Renal cortex interstitium (tissue), 11 donors: ENCODE data around the gene SCYL1. TPM values are rescaled to one million over a fixed set of nuclear protein-coding genes. Genes with fewer than 3 reads are reported as not detected.

Source experiments
- DNase-seq, 11 donors: peaks; one replicate each; pipeline ENCODE4 v3.0.0-alpha.2; 2013; ENCODE audit warnings: low read depth in 9 of 11, low spot score in 4 of 11; ENCODE audit errors: extremely low read depth in 1 of 11
- polyA plus RNA-seq, 3 donors: library from polyadenylated mRNA; unstranded; fragments of 120-200 nt; gene quantifications; one replicate each; pipeline ENCODE4 v1.2.1, GENCODE V29; 2013; ENCODE audit not compliant: insufficient read length in 3 of 3

The SCYL1 gene
- polyA plus RNA-seq, 3 donors = 58.0 to 77.5 (median 74.1) TPM

- no peak for DNase-seq
These were observed 61.4 kb downstream of the SCYL1 start for GRCh38 chr11:65586247-65586630.

- no peak for DNase-seq
These were observed 61.8 kb downstream of the SCYL1 start for GRCh38 chr11:65586676-65587075.

Other genes with a start within 250 kb of the SCYL1 start
- 10 to 100 TPM in 2 of 3 donors, 1 to 10 TPM in 1; 8.8 to 12.7 (median 11.3) TPM for gene CDC42EP2, start 210.2 kb upstream of the SCYL1 start, polyA plus RNA-seq
- gene DPF2, start 191.2 kb upstream of the SCYL1 start, polyA plus RNA-seq = 10 to 100 TPM; 87.8 to 95.3 (median 90.7) TPM
- gene TIGD3, start 170.3 kb upstream of the SCYL1 start, polyA plus RNA-seq = under 1 TPM; 0.53 to 0.83 (median 0.56) TPM
- 1 to 10 TPM; 5.5 to 9.2 (median 6.3) TPM for gene SLC25A45, start 142.4 kb upstream of the SCYL1 start, polyA plus RNA-seq
- gene FRMD8, start 138.4 kb upstream of the SCYL1 start, polyA plus RNA-seq = 10 to 100 TPM; 15.7 to 22.2 (median 21.6) TPM
- gene NEAT1, start 102.3 kb upstream of the SCYL1 start, polyA plus RNA-seq = 100 to 1,000 TPM; 117 to 471 (median 268) TPM
- gene MALAT1, start 26.0 kb upstream of the SCYL1 start, polyA plus RNA-seq = 1,000 to 10,000 TPM in 1 of 3 donors, 100 to 1,000 TPM in 2; 717 to 1,341 (median 810) TPM
- 100 to 1,000 TPM in 2 of 3 donors, 10 to 100 TPM in 1; 93.7 to 181 (median 145) TPM for gene LTBP3, start 33.3 kb downstream of the SCYL1 start, polyA plus RNA-seq
- 10 to 100 TPM; 35.0 to 59.2 (median 54.7) TPM for gene ZNRD2, start 45.4 kb downstream of the SCYL1 start, polyA plus RNA-seq
- gene FAM89B, start 47.5 kb downstream of the SCYL1 start, polyA plus RNA-seq = 10 to 100 TPM; 18.0 to 26.2 (median 22.8) TPM
- gene EHBP1L1, start 51.0 kb downstream of the SCYL1 start, polyA plus RNA-seq = 10 to 100 TPM; 13.2 to 21.1 (median 13.4) TPM
- gene KCNK7, start 70.7 kb downstream of the SCYL1 start, polyA plus RNA-seq = under 1 TPM; 0.30 to 0.39 (median 0.33) TPM
- 10 to 100 TPM; 34.8 to 44.2 (median 41.8) TPM for gene MAP3K11, start 89.1 kb downstream of the SCYL1 start, polyA plus RNA-seq
- gene PCNX3, start 90.7 kb downstream of the SCYL1 start, polyA plus RNA-seq = 10 to 100 TPM; 24.0 to 37.4 (median 33.3) TPM
- 10 to 100 TPM; 26.2 to 31.8 (median 27.1) TPM for gene SIPA1, start 113.0 kb downstream of the SCYL1 start, polyA plus RNA-seq
- gene RELA, start 137.8 kb downstream of the SCYL1 start, polyA plus RNA-seq = 10 to 100 TPM; 49.5 to 61.3 (median 55.8) TPM
- 10 to 100 TPM; 66.1 to 73.8 (median 72.0) TPM for gene KAT5, start 187.2 kb downstream of the SCYL1 start, polyA plus RNA-seq
- 10 to 100 TPM; 36.1 to 53.4 (median 42.0) TPM for gene RNASEH2C, start 195.7 kb downstream of the SCYL1 start, polyA plus RNA-seq